Bone marrow (tissue), 2 donors: ENCODE results near the gene EPHA5.

Experiments used
- DNase-seq, 2 donors: peaks; one replicate each; lab custom pipeline; 2025; lab: John Stamatoyannopoulos, UW

The EPHA5 gene

GRCh38 chr4:65670331-65671031, at the start of gene EPHA5:
Gene EPHA5 (minus strand): TSS chr4:65670489. CDS start chr4:65669742, 747 bp downstream.
- no peak for DNase-seq

DNA sequence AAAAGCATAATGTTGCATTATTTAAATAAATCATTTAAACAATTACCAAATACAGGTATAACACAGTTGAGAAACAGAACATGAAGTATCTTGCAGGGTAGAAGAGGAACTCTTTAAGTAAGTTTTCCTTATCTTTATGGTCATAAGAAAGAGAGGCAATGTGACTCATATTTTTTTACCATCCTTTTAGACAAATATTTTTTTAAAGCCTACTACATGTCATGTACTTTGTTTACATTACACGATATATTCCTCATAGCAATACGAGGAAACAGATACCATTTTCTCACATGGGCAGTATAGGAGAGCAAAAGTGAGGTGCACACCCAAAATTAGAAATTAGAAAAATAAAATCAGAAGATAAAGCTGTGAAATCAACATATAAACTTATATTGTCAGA, 49.3 kb upstream of the EPHA5 start:
- no peak for DNase-seq

- DNase-seq, result no peak
Measured at GRCh38 chr4:65698631-65699030, 28.3 kb upstream of the EPHA5 start.

GRCh38 chr4:65696436-65696835, 26.1 kb upstream of the EPHA5 start:
- no peak for DNase-seq

DNA sequence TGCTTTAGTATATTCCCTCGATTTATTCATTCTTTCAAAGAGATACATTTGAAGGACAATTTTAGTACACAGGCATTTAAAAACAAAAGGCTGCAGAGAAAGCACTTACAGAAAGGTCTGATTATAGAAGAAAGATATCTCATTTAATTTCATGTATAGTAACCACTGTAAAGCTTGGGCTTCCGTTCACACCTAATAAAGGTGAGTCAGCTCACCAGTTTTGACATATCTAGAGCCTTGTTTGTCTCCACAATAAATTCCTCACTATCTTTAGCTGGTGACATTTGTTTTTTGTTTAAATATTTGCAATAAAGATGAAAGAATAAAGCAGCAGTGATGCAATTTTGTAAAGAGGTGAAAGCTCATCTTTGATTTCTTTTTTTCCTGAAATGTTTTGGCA, 1.1 kb upstream of the EPHA5 start:
- DNase-seq, result no peak

DNA sequence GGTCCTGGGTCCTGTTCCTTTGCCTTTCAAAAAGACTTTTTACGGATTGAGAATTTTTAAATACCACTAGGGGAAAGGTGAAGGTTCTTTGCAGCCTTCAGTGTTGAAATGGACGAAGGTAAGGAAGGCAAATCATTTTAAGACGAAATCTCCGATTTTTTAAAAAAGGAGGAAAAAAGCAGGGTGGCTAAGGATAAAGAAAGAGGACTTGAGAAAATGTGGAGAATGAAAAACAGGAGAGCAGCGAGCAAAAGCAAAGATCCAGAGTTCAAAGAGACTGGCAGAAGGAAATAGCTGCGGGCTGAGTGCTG, 314 bp downstream of the EPHA5 start:
- no peak for DNase-seq

DNA sequence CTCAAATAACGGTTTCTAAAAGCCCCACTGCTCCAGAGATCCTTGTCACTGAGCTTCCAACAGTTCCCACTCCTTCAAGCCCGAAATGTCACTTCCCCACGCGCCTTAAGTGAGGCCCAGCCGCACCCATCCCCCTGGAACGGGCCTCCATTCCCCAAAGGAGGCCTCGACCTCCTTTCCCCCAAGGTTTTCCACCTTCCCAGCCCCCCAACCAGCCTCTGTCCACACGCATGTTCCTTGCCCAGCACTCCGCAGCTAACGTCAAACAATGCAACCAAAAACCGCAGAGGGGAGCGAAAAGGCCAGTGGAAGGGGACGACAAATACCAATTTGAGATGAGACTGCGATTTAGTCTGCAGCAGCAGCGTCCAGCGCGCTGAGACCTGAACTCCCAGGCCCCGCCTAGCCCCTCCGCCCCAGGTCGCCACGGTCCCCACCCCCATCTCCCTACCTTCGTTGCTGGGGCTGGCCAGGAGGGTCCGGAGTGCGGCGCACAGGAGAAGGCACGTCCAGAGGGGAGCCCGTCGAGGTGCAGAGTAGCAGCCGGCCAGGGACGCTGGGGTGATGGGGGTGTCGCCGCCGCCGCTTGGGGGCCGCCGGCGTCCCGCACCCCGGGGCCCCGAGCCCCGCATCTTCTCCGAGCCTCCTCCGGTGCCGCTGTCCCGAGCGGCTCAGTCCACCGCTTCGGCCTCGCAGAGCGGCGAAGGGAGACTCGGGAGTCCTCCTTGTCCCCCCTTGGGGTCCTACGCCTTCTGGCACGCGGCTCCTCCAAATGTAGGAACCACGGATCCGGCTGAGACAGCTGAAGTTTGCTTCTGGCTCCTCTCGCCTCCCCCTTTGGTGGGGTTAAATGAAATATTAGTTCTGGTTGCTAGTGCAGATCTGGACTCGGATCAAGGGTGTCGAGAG, 924 bp downstream of the EPHA5 start:
- DNase-seq, result no peak

DNA sequence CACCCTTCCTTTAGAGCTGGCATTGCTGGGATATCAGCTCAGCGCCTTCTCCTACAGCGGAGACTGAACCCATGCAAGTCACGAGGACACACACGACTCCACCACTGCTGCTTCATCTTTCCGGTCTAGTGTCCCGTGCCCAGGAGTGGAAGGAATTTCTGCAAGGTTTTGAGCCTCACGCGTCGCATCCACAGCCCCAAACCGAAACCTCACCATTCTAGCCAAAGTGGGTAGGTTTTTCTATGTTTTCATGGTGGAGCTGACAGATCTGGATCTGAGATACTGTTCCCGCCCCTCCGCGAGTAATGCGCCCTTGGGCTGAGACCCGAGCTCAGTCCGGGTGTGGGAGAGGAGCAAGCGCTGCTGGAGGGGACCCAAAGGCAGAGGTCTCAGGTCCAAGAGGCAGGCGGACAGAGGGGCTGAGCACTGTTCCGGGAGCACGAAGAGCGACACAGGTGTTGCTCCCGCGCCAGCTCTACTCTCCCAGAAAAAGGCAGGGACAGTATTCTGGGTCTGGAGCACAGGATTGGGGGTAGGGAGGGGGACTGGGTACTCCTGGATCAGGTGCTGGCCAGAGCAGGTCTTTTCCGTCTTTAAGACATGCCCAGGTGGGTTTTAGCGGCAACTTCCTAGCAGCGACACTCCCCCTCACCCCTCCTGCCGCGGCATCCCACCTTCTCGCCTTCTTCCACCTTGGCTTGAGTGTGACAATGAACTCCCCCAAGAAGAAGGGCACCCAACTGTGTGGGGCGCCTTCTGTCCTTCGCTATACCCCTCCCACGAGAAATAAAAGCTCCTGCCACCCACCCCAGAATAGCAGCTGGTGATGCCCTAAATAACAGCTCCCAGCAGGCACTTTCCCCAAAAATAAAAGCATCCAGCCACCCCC, 1.8 kb downstream of the EPHA5 start:
- no peak for DNase-seq

- DNase-seq, result no peak
Measured at GRCh38 chr4:65667506-65668041, 2.7 kb downstream of the EPHA5 start.

- DNase-seq, result no peak
Measured at GRCh38 chr4:65665771-65666523, 4.3 kb downstream of the EPHA5 start.

GRCh38 chr4:65661471-65661870, 8.8 kb downstream of the EPHA5 start:
- DNase-seq, result no peak

DNA sequence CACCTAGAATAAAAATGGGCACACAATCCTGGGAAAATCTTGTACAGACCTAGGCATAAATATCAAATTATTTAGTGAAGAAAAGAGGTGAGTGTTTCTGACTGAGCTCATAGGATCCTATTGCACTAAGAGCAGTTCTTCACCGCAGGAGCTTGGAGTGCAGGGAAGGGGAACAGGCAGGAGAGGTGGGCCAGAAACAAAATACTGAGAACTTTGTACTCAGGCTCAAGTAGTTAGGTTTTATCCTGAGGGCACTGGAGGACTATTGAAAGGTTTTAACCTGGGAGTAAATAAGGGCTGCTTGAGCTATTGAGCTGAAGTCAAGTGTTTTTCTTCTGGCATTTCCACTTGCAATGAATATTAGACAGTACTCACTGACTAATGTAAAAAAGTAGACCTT, 12.2 kb downstream of the EPHA5 start:
- DNase-seq, result no peak

DNA sequence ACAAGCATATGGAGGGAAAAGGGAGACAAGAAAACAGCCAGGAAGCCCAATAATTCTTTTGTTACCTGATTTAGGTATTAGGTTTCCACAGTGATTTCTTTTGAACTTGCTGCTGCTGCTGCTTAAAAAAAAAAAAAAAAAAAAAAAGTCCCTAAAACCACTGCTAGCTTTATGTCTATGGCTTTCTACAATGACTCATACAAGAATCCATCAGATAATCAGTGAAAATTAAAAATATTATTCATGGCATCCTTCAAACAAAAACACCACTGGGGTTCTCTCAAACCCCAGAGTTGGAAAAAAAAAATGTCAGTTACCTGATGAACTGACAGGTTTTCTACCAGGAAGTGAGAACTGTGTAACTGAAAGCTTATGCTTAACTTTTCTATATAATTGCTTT, 14.3 kb downstream of the EPHA5 start:
- no peak for DNase-seq

- no peak for DNase-seq
Measured at GRCh38 chr4:65654976-65655375, 15.3 kb downstream of the EPHA5 start.

DNA sequence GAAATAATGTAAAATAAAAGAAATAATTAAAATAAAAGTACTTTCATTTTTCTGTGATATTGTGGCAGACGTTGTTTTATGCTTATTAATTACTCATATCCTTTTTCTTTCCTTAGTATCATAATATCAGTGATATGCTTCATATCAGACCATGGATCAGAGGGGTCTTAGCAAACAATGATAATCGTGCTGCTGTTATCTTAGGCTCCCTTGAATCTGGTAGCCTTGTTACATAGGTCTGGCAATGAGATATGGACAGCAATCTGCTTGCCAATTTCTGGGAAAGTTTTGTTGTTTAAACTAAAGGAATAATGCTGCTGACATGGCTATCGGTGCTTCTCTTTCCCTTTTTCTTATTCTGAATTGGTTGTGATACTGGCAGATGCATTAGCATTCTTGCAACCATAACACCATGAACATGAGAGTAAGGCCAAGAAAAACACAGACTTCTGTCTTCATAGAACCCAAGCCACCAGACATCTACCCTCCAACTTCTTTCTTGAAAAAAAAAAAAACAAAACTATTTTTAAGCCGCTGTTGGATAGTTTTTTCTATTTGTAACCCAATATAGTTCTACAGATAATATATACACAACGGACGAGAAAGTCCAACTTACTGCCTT, 16.4 kb downstream of the EPHA5 start:
- no peak for DNase-seq

DNA sequence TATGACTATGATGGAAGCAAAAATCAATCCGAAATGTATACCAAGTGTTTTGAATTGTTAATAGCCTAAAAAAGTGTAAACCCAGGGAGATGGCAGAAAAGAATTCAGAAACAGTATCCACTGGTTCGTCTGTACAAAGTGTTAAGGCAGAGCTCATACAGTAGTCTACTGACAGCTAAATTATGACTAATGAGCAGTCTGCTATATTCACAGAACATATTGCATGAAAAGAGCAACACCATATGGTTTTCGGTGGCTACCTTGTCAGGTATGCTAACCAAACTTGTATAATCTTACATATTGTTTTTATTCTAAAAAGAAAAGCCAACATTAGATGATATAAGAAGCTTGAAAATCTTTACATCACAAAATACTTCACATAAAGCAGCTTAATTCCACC, 18.5 kb downstream of the EPHA5 start:
- DNase-seq, result no peak

GRCh38 chr4:65651031-65651430, 19.3 kb downstream of the EPHA5 start:
- no peak for DNase-seq

DNA sequence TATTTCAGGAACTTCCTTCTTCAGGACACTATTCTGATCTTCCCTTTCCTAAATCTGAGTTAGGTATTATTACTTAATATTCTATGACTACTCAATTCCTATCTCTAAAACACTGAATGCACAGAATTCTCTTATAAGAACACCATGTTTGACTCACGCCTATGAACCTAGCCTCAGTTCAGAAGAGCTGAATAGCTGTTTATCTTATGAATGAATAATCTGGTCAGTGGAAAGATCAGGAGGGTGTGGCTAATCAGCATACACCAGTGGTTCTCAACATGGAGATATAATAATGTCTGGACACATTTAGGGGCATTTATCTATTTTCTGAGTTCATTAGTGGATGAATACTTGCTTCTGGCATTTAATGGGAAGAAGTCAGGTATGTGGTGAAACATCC, 24.2 kb downstream of the EPHA5 start:
- no peak for DNase-seq

DNA sequence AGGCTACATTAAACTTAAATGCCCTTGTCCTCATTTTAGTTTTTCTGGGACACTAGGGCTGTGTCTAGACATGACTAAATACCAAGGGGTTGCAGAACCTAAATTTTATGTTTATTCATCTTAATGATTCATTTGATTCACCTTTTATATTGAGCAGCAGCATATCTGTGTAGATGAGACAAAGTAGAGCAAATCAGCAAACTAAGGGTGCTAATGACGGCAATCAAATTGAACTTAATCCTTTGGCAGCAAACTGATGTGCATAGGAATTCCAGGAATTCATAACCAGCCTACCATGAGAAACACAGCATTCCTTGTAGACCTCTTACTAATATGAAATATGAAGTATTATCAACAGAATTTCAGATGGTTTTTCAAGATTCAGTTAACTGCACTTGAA, 25.1 kb downstream of the EPHA5 start:
- no peak for DNase-seq

DNA sequence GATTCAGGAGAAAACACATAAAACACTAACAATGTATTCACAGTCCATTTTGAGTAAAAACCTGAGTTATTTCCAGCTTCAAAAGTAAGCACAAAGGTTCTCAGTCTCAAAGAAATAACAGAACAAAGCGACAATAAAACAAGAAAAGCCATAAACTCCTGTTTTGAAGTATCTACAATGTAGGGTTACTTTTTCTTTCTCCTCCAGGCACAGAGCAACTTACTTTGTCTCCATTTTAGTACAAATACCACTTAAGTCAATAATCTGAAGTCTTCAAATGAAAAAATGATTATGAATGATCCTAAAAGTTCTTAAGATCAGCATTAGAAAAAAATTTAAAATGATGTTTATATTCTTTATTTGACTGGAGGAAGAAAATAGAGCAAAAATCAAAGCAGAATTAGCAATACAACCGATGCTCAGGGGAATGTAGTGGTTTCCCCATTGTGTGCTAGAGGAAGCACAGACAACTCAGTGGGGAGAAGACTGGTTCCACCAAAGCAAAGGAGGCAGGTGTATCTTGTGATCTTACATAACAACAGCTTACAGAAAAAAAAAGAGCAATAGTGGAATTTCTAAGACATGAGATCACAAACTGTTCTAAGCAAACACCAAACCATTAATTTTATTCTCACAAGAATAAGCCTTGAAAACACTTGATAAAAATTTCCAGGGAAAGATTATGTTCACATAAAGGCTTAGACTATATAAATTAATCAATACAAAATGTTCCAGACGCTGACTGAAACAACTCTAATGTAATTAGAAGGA, 35.1 kb downstream of the EPHA5 start:
- DNase-seq, result no peak
